OCI-M1 (cell line): ENCODE results near the gene PRXL2C.

Experiments used
- DNase-seq: peaks from one replicate; lab custom pipeline; 2025; lab: John Stamatoyannopoulos, UW

Gene PRXL2C

DNA sequence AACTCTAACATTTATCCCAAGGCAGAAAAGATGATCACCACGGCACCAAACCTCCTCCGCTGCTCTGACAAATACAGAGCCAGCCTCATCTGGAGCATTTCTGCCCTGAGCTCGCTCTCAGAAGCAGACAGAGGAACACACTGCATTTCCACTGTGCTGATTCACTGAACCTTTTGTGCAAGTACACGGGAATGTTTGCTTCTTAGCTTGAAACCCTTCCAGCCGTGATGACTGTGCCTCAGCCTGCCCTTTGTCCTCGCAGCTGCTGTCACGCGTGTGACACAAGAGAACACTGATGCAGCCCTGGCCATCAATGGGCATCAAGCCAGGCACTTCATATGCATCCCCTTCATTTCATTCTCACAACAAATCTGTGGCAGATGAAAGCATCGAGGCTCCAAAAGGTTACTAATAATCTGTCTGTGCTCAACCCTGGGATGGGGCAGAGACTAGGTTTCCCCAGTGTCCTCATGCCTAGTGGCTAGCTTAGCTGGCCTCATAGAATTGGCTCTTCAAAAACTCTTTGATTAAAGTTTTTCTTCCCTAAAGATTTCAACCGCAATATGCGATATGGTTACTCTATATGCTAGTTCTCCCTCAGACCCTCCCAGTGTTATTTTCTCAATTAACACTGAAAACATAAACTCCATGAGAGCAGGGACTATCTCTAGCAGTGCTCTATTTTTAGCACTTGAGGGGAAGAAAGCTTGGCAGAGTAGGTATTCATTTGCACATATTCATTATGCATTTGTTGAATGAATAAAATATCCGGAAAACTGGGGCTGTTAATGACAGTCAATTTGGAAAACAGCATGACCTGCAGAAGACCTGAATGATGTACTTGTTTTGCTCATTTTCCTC is 42.8 kb downstream of the PRXL2C start:
- no peak for DNase-seq

DNA sequence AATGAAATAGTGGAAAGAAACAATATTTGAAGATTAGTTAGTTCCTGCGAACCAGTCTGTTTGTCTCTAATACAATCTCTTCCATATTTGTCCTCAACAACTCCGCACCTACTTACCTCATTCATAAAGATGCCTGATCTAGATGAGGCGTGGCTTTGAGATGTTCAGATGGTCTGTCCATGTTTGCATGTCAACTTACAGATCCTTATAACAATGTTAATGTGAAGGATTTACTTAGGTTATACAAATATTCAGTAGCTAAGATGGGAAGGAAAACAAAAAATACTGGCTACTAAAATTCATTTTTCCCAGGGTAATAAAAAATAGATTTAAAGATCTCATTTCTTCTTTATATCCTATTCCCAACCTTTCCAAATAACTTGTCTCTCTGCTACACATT is 43.8 kb downstream of the PRXL2C start:
- no peak for DNase-seq

- no peak for DNase-seq
Measured at GRCh38 chr9:96609732-96610131, 45.4 kb downstream of the PRXL2C start.

DNA sequence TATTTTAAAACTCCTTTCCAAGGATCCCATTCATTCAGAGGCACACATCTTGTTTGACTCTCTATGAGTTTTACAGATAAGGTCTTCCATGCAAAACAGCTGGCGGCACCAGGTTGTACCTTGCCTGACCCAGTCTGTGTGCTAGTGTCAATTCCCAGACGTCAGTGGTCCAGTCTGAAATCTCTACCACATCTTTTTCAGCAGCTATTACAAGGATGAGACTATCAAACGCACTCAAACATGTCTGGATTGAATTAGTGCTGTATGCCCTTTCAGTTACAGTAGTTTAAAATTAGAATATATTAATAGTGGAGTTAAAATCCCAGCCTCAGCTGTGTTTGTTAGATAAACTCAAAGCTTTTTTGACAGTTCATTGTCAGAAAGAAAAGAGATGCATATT is 47.1 kb downstream of the PRXL2C start:
- no peak for DNase-seq

GRCh38 chr9:96605328-96605727 is 49.8 kb downstream of the PRXL2C start:
- DNase-seq = no peak

DNA sequence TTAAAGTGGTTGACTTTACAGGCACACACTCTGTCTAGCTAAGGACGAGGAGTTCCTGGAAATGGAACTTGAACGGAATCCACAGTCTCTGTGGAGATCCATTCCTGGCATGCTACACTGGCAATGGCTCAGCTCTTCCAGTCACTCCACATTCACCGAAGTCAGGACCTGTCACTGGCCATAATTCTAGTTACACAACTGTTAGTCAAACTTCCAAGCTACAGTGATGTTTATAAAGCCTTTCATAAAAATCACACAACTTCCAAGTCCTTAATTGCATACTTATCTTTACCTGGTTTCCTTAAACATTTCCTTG is 51.2 kb downstream of the PRXL2C start:
- no peak for DNase-seq

GRCh38 chr9:96603305-96604003 is 51.7 kb downstream of the PRXL2C start:
- no peak for DNase-seq

GRCh38 chr9:96599298-96599697 is 55.8 kb downstream of the PRXL2C start:
- no peak for DNase-seq

- no peak for DNase-seq
Measured at GRCh38 chr9:96596601-96597111, 58.5 kb downstream of the PRXL2C start.
